HG03571 (cell line): Measurements from ENCODE around the gene RASSF1.

Experiments
- ATAC-seq: cut with Tn5 transposase; IDR thresholded peaks from one replicate; pipeline ENCODE4 v1.9.1; 2021; ENCODE audit not compliant: unreplicated experiment

The RASSF1 gene

GRCh38 chr3:50345008-50345407 lies 4.4 kb upstream of the RASSF1 start:
- ATAC-seq: no peak

GRCh38 chr3:50342813-50343633 lies 2.4 kb upstream of the RASSF1 start:
- no peak for ATAC-seq

DNA sequence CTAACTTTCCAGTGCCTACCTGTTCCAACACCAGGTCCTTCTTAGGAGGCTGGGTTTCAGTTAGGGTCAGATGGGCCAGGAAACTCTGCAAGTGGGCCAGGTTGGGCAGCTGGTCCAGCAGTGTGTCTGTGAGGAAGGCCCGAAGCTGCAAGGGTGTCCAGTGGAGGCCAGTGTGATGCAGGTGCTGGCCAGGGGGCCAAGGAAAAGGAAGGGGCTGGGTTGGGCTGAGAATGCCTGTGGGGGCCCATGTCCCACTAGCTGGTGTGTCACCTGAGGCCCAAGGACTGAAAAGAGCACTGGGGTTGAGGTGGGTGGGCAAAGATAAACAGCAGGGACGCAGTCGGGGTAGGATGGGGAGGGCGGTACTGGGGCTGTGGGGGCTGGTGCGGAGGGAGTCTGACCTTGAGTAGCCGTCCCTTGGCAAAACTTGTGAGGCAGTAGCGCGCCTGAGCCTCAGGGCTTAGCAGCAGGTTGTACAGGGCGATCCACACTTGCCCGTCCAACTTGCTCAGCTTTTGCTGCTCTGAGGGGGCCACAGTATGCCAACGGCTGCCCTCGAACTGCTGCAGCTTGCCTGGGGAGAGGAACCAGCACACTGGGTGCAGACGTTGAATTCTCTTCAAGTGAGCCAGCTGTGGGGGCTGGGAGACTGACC lies 1.5 kb upstream of the RASSF1 start:
- no peak for ATAC-seq

DNA sequence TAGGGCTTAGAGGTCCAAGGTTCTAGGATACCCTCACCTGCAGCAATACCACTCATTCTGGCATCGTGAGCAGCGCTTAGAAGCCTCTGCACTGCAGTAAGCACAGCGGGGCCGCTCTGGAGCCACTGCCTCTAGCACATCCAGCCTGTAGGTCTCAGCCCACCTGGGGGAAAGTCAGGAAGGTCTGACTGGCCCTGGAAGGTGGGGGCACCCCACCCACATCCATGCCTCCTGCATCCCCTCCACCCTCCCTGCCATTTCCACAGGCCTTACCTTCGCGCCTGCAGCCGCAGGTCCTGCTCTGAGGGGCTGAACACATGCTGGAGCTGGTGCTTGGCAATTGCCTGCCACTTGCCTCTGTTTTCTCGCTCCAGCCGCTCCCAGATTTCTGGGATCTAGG lies 901 bp upstream of the RASSF1 start:
- no peak for ATAC-seq

DNA sequence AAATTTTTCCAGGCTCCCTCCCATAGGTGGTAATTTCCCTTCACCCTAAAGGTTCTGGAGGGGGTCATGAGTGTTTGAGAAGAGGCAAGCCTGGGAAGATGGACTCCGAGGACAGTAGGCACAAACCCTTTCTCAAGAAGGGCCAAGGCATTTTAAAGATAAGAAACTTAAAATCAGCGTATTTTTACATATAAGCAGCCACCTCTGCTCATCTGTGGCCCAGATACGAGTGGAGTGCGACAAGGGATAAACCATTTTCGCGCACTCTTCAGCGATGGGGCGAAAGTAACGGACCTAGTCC lies 539 bp downstream of the RASSF1 start:
- no peak for ATAC-seq

DNA sequence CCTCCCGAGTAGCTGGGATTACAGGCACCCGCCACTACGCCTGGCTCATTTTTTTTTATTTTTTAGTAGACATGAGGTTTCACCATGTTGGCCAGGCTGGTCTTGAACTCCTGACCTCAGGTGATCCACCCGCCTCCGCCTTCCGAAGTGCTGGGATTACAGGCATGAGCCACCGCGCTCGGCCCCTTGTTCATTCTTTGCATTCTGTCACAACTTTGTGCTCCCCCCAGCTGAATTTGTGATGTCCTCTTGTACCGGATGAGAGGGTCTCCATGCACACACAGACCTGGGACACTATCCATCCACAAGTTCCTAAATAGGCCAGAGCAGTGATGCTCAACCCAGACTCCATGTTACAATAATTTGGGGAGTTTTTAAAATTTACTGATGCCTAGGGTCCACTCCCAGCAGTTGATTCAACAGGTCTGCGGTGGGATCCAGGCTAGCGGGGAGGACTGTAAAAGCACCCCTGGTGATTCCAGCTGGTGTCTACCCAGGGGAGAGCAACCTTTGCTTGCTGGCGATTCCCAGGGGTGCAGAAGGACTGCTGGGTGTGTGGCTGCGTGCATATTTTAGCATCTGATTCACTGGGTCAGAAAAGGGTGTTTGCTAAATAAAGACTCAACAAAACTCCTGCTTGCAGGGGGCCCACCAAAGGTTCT lies 1.0 kb downstream of the RASSF1 start:
- ATAC-seq: no peak

DNA sequence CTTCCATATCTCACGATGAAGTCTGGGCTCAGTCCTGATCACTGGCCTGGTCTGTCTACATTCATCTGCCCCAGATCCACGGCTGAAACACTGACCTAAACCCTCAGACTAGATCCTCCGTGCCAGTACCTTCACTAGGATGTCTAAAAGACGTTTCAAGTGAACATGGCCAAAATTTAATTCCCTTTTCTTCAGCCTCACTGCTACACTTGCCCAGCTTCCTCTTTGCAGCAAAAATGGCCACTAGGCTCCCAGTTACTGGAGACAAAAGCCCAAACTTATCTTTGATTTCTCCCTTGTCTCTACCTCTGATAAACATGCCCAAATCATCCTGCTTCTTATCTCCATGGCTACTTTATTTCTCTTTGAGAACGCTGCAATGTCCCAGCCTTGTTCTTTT lies 1.7 kb downstream of the RASSF1 start:
- no peak for ATAC-seq

GRCh38 chr3:50337175-50337861 lies 3.3 kb downstream of the RASSF1 start:
- ATAC-seq: peak; percentile 61

GRCh38 chr3:50336452-50337174 lies 4.0 kb downstream of the RASSF1 start:
- ATAC-seq: peak; percentile 19

DNA sequence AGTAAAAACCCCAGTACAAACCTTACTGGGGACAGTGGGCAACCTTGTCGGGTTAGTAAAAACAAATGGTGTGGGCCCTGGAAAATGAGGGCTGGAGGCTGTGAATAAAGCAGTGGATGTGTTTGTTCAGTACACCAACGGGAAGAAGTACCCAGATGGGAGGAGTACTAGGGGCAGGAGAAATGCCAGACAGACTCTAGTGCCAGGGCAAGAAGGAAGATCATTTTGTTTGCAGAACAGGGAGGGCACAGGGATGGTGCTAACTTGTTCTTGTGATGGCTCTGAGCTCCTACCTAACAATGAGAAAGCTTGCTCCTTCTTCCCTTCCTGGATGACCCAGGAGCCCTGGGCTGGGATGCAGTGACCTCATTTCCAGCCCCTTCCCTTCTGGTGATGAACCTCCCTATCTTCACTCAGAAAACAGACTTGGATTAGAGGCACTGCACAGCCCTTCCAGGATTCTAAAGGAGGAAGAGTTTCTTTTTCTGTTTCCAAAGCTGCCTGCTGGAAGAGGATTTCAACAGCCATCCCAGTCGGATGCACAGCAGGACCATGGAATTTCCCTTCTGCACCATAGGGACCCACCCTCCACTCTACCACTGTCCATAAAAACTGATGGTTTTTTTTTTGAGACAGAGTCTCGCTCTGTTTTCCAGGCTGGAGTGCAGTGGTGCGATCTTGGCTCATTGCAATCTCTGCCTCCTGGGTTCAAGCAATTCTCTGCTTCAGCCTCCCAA lies 6.1 kb downstream of the RASSF1 start:
- no peak for ATAC-seq

- ATAC-seq: no peak
These were observed 6.8 kb downstream of the RASSF1 start for GRCh38 chr3:50333744-50334328.

DNA sequence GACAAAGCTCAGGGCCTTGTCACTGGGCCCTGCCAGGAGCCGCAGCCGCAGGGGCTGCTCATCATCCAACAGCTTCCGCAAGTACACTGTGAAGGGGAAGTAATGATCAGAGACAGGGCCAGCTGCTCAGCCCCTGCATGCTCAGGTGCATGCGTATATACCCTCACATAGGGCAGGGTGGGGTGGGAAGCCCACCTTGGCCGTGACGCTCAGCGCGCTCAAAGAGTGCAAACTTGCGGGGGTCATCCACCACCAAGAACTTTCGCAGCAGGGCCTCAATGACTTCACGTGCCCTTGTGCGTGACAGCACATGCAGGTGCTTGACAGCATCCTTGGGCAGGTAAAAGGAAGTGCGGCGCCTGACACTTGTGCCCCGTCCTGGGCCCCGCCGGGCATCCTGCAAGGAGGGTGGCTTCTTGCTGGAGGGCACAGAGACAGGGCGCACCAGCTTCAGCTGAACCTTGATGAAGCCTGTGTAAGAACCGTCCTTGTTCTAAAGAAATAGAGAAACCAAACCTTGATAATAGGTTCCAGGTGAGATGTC lies 9.2 kb downstream of the RASSF1 start:
- ATAC-seq: no peak

- no peak for ATAC-seq
These were observed 10.3 kb downstream of the RASSF1 start for GRCh38 chr3:50330330-50330729.

DNA sequence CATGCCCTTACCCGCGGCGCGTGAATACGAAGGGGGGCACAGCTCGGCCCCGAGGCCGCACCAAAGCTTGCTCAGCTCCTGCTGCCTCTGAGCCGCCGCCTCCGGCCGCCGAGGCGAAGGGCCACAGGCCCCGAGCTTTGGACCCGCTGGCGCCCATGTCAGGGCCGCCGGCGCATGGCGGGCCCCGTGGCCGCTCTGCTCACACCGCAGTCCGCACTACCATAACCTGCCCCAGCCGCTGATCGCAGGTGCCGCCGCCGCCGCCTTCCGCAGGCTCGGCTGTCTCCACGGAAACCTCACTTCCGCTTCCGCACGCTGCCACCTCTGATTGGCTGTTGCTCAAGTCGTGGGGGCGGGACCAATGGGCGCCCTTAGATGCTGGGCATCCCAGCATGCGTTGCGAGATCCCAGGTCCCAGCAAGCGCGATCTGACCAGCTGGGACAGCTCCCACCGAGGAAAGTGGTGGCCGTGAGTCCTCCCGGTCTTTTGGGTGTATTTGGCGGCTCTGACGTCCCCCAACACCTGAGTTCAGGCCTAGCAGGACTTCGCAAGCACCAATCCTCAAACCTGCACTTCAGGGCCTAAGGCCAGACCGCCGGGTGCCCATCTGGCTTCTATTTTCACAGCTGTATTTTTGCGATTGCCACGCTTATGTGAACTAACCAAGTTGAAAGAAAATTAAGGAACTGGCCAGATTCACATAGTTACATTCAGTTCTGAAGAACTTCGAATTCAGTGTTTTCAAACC lies 12.5 kb downstream of the RASSF1 start, which contains the start of gene TUSC2:
TUSC2 (minus strand) TSS at position 281 of the 749 bp plus-strand sequence; CDS start at position 157, 124 bp downstream.
- peak; percentile 68 for ATAC-seq

- no peak for ATAC-seq
These were observed 13.5 kb downstream of the RASSF1 start for GRCh38 chr3:50327129-50327528.

DNA sequence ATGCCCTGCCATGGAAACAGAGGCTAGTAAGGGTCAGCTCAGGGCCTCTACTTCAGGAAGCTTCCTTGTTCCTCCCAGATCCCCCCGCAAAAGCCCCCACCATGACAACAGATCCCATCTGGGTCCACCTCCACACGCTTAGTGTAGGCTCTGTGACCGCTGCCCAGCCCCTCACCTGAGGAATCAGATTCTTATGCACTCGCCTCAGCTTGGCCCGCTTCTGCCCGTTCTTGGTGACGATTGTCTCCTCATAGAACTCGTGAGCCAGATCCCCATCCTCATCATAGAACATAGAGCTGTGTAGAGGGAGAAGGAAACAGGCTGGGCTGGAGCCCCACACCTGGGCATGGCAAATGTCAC lies 14.5 kb downstream of the RASSF1 start:
- no peak for ATAC-seq

- ATAC-seq: no peak
These were observed 15.0 kb downstream of the RASSF1 start for GRCh38 chr3:50325497-50326181.

DNA sequence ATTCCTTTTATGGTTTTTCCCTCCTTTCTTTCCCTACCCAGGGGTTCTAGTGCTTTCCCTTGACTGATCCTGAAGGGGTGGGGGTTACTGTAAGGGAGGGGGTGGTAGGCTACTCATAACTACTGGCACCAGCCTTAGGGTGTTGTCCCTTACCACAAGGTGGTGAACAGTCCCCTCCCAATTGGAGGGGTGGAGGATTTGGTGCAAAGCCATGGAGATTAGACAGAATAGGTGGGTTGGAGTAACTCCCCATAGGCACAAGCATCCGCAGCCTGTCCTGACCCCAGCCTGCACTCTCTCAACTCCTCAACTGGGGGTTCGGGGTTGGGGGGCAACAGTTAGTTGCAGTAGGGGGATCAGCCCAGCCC lies 15.5 kb downstream of the RASSF1 start:
- ATAC-seq: no peak
